GM18498 (cell line): ENCODE data around the gene MITD1.
"Not testable (repeated sequence)": the region's sequence is repeated elsewhere in the genome, so short reads cannot be mapped to it uniquely, and the experiment has no call there.

Source experiments
- ATAC-seq: cut with Tn5 transposase; IDR thresholded peaks from one replicate; pipeline ENCODE4 v1.9.1; 2021; ENCODE audit warnings: mild to moderate bottlenecking, moderate library complexity; ENCODE audit not compliant: unreplicated experiment

Gene MITD1

DNA sequence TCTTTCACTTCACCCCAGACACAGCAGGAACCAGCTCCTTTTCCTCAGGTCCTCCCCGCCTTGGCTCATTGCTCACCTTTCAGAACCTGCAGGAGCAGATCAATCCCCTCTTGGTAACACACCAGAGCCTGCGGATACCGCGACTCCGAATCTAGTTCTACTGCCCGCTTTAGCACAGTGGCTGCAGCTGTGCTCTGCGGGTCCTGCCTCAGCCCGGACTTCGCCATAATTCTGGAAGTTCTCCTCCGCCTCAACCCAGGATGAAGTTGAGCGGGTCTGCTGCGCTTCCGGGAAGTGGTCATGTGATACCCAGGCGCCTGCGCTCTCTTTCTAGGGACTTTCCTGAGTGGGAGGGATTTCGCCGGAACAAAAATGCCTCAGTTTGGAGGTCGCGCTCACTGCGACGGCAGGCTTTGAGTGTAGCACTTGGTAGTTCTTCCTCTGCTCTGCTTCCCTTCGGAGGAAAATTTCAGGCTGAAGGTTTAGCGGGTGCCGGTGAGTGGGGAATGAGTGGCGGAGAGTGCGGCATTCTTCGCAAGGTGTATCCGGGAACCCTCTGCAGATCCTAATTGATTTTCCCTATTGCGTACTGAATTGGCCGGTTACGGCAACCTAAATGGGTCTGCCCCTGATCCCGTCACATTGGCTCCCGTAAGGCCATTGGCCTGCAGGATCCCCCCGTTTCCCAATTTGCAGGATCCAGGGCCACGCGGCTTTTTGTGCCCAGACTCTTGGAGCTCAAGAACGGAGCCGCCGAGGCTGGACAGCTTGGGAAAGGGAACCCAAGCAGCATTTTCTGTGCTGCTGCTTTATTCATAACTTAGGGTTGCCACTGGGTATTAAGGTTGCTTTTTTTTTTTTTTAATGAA is at the start of gene MITD1, which contains the start of gene MRPL30:
MITD1 (minus strand) TSS at position 304 of the 869 bp plus-strand sequence; CDS start at position 227, 77 bp downstream.
MRPL30 (plus strand) TSS at position 430 of the 869 bp plus-strand sequence. CDS start 5,020 bp downstream, outside the sequence.
- peak; percentile 95 for ATAC-seq

DNA sequence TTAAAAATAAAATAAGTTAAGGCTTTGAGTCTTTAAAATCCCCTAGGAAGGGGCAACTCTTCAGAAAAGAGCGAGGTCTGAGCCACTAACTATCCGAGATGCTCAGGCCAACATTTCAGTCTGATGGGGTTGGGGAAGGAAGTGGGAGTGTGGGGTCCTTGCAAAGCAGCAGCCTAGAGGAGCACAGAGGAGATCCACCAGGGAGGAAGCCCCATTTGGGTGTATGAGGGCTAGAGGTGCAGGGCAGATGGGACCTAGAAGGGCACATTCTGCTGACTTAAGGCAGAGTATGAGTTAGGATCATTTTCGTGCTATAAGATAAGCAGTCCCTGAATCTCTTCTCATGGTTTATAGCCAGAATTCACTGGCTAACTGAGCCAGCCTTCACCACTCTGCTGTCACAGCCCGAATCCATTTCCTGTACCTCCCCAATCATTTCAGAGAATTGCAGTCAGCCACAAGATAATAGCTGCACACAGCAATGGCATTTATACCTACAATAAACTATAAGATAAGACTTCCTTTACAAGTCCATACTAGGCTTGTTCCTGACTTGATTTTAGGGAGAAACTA is 37.2 kb upstream of the MITD1 start:
- ATAC-seq: no peak

GRCh38 chr2:99216096-99216495 is 35.2 kb upstream of the MITD1 start:
- no peak for ATAC-seq

- no peak for ATAC-seq
Measured at GRCh38 chr2:99205491-99205890, 24.6 kb upstream of the MITD1 start.

- no peak for ATAC-seq
Measured at GRCh38 chr2:99201959-99202678, 21.3 kb upstream of the MITD1 start.

DNA sequence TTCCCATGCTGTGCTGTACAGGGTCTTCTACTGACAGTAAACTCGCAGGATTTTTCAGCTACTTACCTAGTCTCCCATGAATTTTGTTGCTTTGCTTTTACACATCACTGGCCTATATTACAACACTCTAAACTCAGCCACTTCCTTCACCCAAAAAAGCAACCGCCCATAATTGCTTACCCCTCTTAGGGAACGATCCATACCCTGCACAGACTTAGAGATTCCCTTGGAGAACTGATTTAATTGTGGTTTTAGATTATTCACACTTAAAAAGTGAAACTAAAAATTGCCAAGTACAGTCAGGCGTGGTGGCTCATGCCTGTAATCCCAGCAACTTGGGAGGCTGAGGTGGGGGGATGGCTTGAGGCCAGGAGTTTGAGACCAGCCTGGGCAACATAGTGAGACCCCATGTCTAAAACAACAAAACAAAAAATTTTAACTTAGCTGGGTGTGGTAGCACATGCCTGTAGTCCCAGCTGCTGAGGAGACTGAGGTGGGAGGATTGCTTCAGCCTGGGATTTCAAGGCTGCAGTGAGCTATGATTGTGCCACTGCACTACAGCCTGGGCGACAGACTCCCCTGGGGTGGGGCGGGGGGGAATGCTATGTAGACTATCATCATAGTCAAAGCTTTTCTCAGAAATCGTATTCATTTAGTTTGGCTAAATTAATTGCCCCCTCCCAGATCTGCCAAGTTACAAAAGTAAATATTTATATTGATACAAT is 19.4 kb upstream of the MITD1 start:
- no peak for ATAC-seq

GRCh38 chr2:99198103-99198841 is 17.4 kb upstream of the MITD1 start:
- ATAC-seq: no peak

DNA sequence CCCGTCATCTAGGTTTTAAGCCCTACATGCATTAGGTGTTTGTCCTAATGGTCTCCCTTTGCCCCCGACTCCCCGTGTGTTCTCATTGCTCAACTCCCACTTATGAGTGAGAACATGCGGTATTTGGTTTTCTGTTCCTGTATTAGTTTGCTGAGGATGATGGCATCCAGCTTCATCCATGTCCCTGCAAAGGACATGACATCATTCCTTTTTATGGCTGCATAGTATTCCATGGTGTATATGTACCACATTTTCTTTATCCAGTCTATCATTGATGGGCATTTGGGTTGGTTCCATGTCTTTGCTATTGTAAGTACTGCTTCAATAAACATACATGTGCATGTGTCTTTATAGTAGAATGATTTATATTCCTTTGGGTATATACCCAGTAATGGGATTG is 11.5 kb upstream of the MITD1 start:
- not testable (repeated sequence) for ATAC-seq

DNA sequence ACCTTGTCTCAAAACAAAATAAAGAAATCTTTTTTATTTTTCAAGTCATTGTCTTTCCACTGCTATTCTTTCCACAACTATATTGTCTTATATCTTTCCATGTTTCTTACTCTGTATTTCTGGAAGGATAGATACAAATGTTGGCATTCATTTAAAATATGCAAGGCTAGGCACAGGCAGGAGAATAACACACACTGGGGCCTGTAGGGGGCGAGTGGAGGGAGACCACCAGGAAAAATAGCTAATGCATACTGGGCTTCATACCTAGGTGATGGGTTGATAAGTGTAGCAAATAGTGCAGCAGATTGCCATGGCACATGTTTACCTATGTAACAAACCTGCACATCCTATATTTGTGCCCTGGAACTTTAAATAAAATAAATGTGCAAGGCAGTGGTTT is 9.7 kb upstream of the MITD1 start:
- no peak for ATAC-seq

DNA sequence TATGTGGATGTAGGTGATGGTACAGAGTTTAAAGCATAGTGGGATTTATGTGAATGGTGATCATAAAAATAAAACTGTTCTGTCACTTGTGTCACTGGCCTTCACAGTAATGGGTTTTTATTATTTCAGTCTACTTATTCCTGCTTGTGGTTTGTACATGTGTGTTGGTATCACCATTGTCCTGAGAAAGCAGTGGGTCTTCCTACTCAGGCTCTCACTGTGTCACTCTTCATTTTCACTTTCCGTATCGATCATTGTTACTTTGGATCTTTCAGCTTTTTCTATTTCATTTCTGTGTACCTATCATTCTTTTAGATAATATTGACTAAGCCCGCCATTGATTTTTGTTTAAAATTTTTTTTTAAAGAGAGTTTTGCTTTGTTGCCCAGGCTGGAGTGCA is 7.5 kb upstream of the MITD1 start:
- no peak for ATAC-seq

DNA sequence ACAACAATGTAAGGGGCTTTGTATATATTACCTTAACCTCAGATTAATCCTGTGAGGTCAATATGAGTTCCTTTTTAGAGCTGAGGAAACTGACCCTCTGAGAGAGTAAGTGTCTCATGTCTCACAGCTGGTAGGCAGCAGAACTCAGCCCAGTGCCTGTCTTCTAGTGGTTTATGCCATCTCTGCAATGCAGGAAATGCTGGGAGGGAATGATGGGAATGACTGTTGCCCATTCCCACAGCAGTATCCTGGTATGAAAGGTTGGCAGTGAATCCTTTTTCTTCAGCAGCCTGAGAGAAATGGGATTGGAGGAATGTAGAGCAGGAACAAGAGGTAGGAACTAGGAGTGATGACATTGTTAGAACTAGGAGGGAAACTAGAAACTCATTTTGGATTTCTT is 6.2 kb upstream of the MITD1 start:
- ATAC-seq: no peak

GRCh38 chr2:99184811-99185210 is 4.0 kb upstream of the MITD1 start:
- ATAC-seq: no peak

GRCh38 chr2:99183025-99183424 is 2.2 kb upstream of the MITD1 start:
- ATAC-seq: no peak

DNA sequence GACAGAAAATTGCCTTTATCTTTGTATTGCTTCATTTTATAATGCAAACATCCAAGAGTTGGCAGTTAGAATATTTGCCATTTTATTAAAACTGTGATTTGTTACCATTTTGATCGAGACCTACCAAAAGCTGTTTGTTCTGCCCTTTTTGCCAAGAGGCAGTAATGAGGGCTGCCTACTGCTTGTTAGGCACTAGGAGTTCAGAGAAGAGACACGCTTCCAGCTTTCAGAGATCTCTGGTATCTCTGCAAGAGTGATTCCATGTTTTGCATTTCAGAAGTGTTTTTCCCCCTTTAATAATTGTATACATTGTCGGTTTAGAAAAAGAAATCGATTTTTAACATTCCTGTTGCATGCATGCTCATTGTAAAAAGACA is 754 bp upstream of the MITD1 start:
- no peak for ATAC-seq

- no peak for ATAC-seq
Measured at GRCh38 chr2:99171377-99172140, 9.3 kb downstream of the MITD1 start.

DNA sequence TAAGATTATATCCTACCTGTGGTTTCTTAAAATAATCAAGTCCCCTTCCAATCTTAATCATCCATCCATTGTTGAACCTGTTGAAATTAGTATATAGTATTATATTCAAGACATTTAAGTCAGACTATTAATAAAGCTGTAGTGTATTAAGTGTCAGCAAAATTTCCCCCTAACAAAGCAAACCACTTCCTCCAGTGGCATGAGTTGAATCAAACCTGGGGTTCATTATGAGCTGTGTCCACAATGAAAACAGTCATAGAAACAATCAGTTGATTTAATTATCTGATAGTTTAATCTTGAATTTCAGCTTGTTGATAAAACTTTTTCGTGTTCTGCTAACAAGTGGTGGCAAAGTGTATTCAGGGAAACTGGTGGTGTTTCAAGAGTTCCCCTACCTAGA is 11.3 kb downstream of the MITD1 start:
- no peak for ATAC-seq

- ATAC-seq: no peak
Measured at GRCh38 chr2:99166218-99166617, 14.6 kb downstream of the MITD1 start.

DNA sequence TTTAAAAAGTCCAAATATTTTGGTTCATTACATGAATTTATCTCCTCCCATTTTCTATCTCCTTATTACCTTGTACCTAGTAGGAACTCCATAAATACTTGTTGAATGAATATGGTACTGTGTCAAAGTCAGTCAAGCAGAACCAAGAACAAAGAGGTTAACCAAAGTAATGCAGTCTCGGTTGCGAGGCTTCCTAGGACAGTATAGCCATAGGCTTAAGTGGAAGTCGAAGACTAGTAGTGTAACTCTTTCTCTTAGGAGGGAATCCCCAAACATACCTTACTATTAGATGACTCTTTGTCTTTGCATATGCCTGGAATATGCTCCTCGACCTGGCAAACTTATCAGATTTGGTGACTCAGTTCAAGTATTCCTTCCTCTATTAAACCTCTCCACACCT is 21.3 kb downstream of the MITD1 start:
- ATAC-seq: no peak

DNA sequence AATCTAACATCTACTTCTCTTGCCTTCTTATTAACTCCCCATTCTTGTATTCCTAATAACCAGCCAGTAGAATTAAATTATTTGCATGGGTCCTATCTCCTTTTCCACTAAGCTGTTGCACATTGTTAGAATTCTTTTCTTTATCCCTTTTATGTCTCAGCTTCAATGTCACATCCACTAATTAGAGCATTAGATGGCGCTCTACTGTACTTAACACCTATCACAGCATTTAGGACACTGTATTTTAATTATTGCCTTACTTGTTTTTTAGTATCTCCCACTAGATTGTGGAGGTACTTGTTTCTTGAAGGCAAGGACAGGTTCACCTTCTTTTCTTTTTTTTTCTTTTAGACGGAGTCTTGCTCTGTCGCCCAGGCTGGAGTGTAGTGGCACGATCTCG is 22.3 kb downstream of the MITD1 start:
- ATAC-seq: no peak

DNA sequence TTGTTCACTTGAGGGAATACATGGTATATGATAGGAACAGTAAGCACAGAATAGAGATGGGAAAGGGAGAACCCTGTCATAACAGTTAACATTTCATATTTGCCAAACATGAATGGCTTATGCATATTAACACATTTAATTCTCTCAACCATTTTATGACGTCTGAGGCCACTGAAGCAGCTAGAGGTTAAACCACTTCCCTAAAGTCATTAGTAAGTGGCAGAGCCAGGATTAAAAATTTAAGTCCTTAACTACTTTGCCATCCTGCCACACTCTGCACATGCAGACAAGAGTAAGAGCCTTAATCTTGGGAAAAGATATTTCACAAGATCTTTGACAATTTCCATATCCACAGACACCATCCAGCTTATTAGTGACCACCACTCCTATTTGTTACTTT is 24.0 kb downstream of the MITD1 start:
- ATAC-seq: no peak
